GM12891 (cell line): Measurements from ENCODE around the gene ABCA13.

ENCODE experiments used
- PAX5 ChIP-seq: IDR thresholded peaks from 2 replicates; pipeline ENCODE4 v1.6.1; 2011; ENCODE audit warnings: low read length, moderate library complexity, mild to moderate bottlenecking; ENCODE audit not compliant: insufficient read depth, severe bottlenecking
- POLR2A ChIP-seq: IDR thresholded peaks from 2 replicates; pipeline ENCODE4 v1.6.1; 2011; ENCODE audit warnings: low read depth, low read length, control low read depth

DNA sequence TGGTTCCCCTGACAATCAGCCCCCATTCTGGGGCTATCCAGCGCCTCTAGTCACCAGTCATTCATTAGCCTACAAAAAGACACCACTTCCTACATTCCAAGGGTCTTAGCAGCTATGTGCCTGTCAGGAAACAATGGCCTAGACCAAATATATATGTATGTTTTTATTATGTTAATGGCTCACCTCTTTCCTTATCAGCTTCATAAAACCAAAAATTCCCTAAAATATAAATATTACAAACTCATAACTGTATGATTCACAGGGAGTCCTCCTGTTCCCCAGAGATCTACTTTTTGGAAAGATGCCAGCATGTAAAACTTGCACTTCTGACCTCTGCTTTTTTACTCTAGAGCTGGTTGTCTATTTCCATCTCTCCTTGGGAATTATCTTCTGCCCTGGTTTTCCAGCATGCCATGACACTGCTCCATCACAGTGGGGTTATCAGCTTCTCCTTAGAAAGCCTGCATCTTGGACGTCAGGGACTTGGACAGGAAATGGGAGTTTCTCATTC, 79.2 kb downstream of the ABCA13 start:
- no peak for TF ChIP-seq POLR2A
- TF ChIP-seq PAX5 = no peak
